ENCODE results near the gene KCNN1.

The KCNN1 gene

GRCh38 chr19:17997969-17998826 lies 31.3 kb downstream of the KCNN1 start:
- no peak for DNase-seq (ENCODE audit: low read depth)
- H3K4me3 ChIP-seq (ENCODE audit: low read depth, low read length): no peak overlapping the region
- peak; percentile 16 for TF ChIP-seq CTCF (IDR thresholded peaks at IDR 0.05; ENCODE audit: insufficient read depth, low read depth, low read length, missing control alignments)

GRCh38 chr19:17998827-17999150 lies 31.9 kb downstream of the KCNN1 start:
- no peak overlapping the region for H3K4me3 ChIP-seq (ENCODE audit: low read depth, low read length)
- DNase-seq (ENCODE audit: low read depth): no peak
- TF ChIP-seq CTCF (IDR thresholded peaks at IDR 0.05; ENCODE audit: insufficient read depth, low read depth, low read length, missing control alignments): no peak

GRCh38 chr19:17999684-18000479 lies 33.0 kb downstream of the KCNN1 start:
- TF ChIP-seq CTCF (IDR thresholded peaks at IDR 0.05; ENCODE audit: insufficient read depth, low read depth, low read length, missing control alignments): no peak
- H3K4me3 ChIP-seq (ENCODE audit: low read depth, low read length): no peak overlapping the region
- DNase-seq (ENCODE audit: low read depth): no peak

GRCh38 chr19:18000480-18000914 lies 33.6 kb downstream of the KCNN1 start:
- no peak for DNase-seq (ENCODE audit: low read depth)
- no peak for TF ChIP-seq CTCF (IDR thresholded peaks at IDR 0.05; ENCODE audit: insufficient read depth, low read depth, low read length, missing control alignments)
- peak overlapping the region; percentile 88 for H3K4me3 ChIP-seq (ENCODE audit: low read depth, low read length)

GRCh38 chr19:18000915-18001776 lies 34.2 kb downstream of the KCNN1 start:
- TF ChIP-seq CTCF (IDR thresholded peaks at IDR 0.05; ENCODE audit: insufficient read depth, low read depth, low read length, missing control alignments): no peak
- DNase-seq (ENCODE audit: low read depth): peak; percentile 90
- peak overlapping the region; percentile 88 for H3K4me3 ChIP-seq (ENCODE audit: low read depth, low read length)

GRCh38 chr19:18001777-18002345 lies 35.0 kb downstream of the KCNN1 start:
- no peak for TF ChIP-seq CTCF (IDR thresholded peaks at IDR 0.05; ENCODE audit: insufficient read depth, low read depth, low read length, missing control alignments)
- DNase-seq (ENCODE audit: low read depth): no peak
- peak overlapping the region; percentile 88 for H3K4me3 ChIP-seq (ENCODE audit: low read depth, low read length)
